Bronchial epithelial cell (primary cell): Measurements from ENCODE around the gene PAQR6. TPM values are rescaled to one million over a fixed set of nuclear protein-coding genes. Genes with fewer than 3 reads are reported as not detected.

Experiments
- DNase-seq: peaks from one replicate; pipeline ENCODE4 v3.0.0-alpha.2; 2010; ENCODE audit warnings: low read depth
- FAIRE-seq: peaks from 2 replicates; lab custom pipeline; 2011; peaks lifted over from hg19 to GRCh38; lab: Jason Lieb, UNC
- H3K27me3 ChIP-seq: 2 replicates; pipeline ENCODE4 v1.5.1; 2011; ENCODE audit warnings: low read length; ENCODE audit not compliant: control insufficient read depth, insufficient read depth
- H3K36me3 ChIP-seq: 2 replicates; pipeline ENCODE4 v1.5.1; 2011; ENCODE audit warnings: low read length; ENCODE audit not compliant: control insufficient read depth, insufficient read depth
- H3K4me3 ChIP-seq: 2 replicates; pipeline ENCODE4 v1.5.1; 2011; ENCODE audit warnings: mild to moderate bottlenecking, low read depth, low read length, control low read depth
- CTCF ChIP-seq: IDR thresholded peaks from 2 replicates; pipeline ENCODE4 v1.5.1; 2011; ENCODE audit warnings: mild to moderate bottlenecking, moderate library complexity, low read length, control low read depth, inconsistent platforms; ENCODE audit not compliant: insufficient read depth, severe bottlenecking
- total RNA-seq: library from RNA; depleted of rRNA; stranded (reverse); fragments of >200 nt; gene quantifications from 2 replicates; pipeline ENCODE4 v1.2.1, GENCODE V29; 2014

Gene PAQR6
- total RNA-seq, 1 donor from 2014 or later, result 0.26 TPM

GRCh38 chr1:156253634-156254033 lies 5.8 kb upstream of the PAQR6 start:
- FAIRE-seq, result peak; percentile 55
- no peak overlapping the region for H3K4me3 ChIP-seq
- H3K27me3 ChIP-seq, result no peaks in the 10 kb centered on the region
- H3K36me3 ChIP-seq, result peaks cover 50% of the 10 kb centered on the region
- no peak for DNase-seq
- no peak for TF ChIP-seq CTCF

GRCh38 chr1:156251527-156251926 lies 3.7 kb upstream of the PAQR6 start:
- no peak for DNase-seq
- peaks cover 38% of the 10 kb centered on the region for H3K36me3 ChIP-seq
- no peak for FAIRE-seq
- no peaks in the 10 kb centered on the region for H3K27me3 ChIP-seq
- TF ChIP-seq CTCF, result no peak
- no peak overlapping the region for H3K4me3 ChIP-seq

- Histone ChIP-seq H3K36me3 (peaks cover 36% of the 10 kb centered on the region), H3K27me3 (no peaks in the 10 kb centered on the region), H3K4me3 (no peak overlapping the region)
- DNase-seq, result no peak
- FAIRE-seq, result no peak
- TF ChIP-seq CTCF, result no peak
These were observed 1.7 kb upstream of the PAQR6 start for GRCh38 chr1:156249593-156249992.

- Histone ChIP-seq H3K4me3 (no peak overlapping the region), H3K36me3 (peaks cover 30% of the 10 kb centered on the region), H3K27me3 (no peaks in the 10 kb centered on the region)
- no peak for DNase-seq
- no peak for TF ChIP-seq CTCF
- no peak for FAIRE-seq
These were observed 447 bp upstream of the PAQR6 start for GRCh38 chr1:156248323-156248683.

- Histone ChIP-seq H3K36me3 (peaks cover 18% of the 10 kb centered on the region), H3K4me3 (no peak overlapping the region), H3K27me3 (no peaks in the 10 kb centered on the region)
- TF ChIP-seq CTCF, result no peak
- no peak for DNase-seq
- FAIRE-seq, result peak; percentile 40
These were observed 936 bp downstream of the PAQR6 start for GRCh38 chr1:156246781-156247459.
